Peyer's patch (tissue), 4 donors: Measurements from ENCODE around the gene SLCO3A1.

Experiments
- POLR2A ChIP-seq, 2 donors: fragments of 450-650 bp; IDR thresholded peaks; one replicate each; pipeline ENCODE4 v1.5.1; 2017; ENCODE audit warnings: antibody characterized with exemption in 2 of 2, mild to moderate bottlenecking in 2 of 2, moderate library complexity in 2 of 2
- TF ChIP-seq, protein P1 (sequence below), 6 experiments: fragments of 450-650 bp in 4 of 6; fragments of 200-600 bp in 2 of 6; sonication (generic) in 1 of 6; IDR thresholded peaks; one replicate each; pipeline ENCODE4 v1.5.1; 2017 to 2019; ENCODE audit warnings: antibody characterized with exemption in 6 of 6, mild to moderate bottlenecking in 3 of 6, moderate library complexity in 1 of 6

DNA sequence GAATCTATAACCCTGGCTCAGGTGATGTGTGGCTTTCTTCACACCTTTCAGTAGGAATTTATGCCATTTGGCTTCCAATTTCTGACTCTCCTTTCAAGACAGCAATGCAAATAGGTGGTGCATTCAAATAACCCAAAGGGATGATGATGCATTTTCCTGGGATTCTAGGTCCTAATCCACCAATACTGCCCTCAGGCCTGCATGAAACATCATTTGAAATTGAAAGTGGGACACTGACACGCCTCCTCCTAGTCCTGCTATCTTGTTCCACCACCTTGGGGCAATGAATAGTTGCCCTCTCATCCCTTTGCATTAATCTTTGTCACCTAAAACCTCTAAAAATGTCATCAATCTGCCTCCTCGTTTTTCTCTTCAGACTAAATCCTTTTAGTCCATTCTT lies 341.7 kb downstream of the SLCO3A1 start:
- TF ChIP-seq, protein P1, sequence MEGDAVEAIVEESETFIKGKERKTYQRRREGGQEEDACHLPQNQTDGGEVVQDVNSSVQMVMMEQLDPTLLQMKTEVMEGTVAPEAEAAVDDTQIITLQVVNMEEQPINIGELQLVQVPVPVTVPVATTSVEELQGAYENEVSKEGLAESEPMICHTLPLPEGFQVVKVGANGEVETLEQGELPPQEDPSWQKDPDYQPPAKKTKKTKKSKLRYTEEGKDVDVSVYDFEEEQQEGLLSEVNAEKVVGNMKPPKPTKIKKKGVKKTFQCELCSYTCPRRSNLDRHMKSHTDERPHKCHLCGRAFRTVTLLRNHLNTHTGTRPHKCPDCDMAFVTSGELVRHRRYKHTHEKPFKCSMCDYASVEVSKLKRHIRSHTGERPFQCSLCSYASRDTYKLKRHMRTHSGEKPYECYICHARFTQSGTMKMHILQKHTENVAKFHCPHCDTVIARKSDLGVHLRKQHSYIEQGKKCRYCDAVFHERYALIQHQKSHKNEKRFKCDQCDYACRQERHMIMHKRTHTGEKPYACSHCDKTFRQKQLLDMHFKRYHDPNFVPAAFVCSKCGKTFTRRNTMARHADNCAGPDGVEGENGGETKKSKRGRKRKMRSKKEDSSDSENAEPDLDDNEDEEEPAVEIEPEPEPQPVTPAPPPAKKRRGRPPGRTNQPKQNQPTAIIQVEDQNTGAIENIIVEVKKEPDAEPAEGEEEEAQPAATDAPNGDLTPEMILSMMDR (IDR thresholded peaks at IDR 0.05) = no peak
- no peak for TF ChIP-seq POLR2A (IDR thresholded peaks at IDR 0.05)
